Retina (tissue), 1 donor: ENCODE data around the gene TXNDC11.

Experiments used
- DNase-seq: peaks from one replicate; pipeline ENCODE4 v3.0.0-alpha.2; 2016

TXNDC11 gene

GRCh38 chr16:11688520-11688886 is 54.2 kb downstream of the TXNDC11 start:
- no peak for DNase-seq

- no peak for DNase-seq
These were observed 54.8 kb downstream of the TXNDC11 start for GRCh38 chr16:11687601-11688519.

GRCh38 chr16:11686713-11687380 is 55.8 kb downstream of the TXNDC11 start:
- no peak for DNase-seq

DNA sequence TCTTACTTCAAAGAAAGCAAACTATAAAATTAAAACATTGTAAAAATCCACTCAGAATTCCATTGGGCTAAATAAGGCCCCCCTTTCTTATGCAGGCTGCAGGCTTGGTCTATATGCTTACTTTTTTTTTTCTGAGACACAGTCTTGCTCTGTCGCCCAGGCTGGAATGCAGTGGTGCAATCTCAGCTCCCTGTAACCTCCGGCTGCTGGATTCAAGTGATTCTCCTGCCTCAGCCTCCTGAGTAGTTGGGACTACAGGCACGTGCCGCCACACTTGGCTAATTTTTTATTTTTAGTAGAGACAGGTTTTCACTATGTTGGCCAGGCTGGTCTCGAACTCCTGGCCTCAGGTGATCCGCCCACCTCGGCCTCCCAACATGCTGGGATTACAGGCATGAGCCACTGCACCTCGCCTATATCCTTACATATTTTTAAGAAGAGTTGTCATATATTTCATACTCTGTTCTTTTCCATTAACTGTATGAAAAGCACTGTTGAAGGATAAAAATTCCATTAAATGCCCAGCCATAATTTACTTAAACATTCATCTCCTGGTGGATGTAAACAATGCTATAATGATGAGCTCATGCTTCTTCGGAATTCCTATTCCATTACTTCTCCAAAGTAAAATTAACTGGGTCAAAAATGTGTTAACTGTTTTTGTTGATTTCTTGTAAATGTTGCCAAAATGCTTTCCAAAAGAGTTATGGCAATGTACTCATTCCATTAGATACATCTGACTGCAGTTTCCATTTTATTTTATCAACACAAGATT is 56.6 kb downstream of the TXNDC11 start:
- no peak for DNase-seq

- no peak for DNase-seq
These were observed 58.2 kb downstream of the TXNDC11 start for GRCh38 chr16:11684231-11685025.

GRCh38 chr16:11683145-11683544 is 59.5 kb downstream of the TXNDC11 start:
- DNase-seq = no peak

- no peak for DNase-seq
These were observed 60.0 kb downstream of the TXNDC11 start for GRCh38 chr16:11682655-11683096.

- no peak for DNase-seq
These were observed 60.5 kb downstream of the TXNDC11 start for GRCh38 chr16:11681976-11682654.

DNA sequence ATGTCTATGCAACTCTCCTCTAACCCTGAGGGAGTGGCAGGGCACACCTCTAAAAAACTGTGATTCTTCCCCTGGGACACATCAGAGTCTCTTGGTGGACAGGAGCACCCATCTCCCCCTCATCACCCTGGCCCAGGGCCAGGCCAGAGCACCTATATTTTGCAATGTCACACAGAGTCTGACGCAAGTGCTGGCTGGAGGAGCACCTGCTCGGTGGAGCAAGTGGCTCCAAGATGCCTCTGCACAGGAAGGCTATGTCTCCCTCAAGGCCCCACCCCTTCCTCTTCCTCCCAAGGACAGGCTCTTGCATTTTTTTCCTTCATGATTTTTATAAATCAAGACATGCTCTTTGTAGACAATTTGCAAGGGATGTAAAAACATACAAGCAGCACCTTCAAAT is 61.1 kb downstream of the TXNDC11 start:
- DNase-seq = no peak

GRCh38 chr16:11679941-11680911 is 62.4 kb downstream of the TXNDC11 start:
- DNase-seq = no peak

- no peak for DNase-seq
These were observed 63.4 kb downstream of the TXNDC11 start for GRCh38 chr16:11679250-11679649.

DNA sequence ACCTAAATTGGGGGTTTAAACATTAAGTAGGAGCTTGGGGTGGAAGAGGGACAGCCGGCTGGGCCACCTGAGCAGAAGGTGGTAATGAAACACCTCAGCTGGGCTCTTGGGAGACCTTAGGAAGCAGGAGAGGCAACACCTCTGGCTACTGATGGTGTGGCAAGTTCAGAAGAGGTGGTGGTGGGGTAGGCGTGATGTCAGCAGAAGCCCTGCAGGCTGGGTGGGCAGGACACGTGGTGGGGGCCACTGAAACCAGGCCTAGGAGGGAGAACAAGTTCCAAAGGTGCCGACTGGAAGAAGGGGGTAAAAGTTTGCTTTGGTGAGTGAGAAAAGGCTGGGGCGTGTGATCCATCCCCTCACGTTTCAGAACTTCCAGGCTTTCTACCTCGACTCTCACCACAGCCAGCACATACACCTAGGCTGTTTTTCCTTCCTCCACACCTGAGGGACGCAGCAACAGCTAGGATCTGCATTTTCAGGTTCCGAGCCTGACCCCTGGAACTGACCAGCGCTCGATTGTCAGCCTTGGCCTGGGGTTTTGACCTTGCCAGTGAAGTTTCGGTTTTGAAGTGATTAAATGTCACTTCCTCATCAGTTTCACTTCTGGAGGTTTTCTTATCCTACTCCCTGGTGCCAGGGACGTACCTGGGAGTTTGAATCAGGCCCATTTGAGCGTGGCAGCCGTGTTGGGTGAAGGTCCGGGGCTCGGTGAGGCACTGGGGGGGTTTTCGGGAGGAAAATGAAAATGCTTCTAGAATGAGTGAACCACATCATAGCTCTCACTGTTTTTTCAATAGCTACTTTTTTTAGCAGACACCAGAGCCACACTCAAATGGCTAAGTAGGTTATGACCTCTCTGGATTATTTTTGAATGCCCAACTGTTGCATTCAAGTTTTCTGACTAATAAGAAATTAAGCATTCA is 64.4 kb downstream of the TXNDC11 start:
- DNase-seq = no peak

DNA sequence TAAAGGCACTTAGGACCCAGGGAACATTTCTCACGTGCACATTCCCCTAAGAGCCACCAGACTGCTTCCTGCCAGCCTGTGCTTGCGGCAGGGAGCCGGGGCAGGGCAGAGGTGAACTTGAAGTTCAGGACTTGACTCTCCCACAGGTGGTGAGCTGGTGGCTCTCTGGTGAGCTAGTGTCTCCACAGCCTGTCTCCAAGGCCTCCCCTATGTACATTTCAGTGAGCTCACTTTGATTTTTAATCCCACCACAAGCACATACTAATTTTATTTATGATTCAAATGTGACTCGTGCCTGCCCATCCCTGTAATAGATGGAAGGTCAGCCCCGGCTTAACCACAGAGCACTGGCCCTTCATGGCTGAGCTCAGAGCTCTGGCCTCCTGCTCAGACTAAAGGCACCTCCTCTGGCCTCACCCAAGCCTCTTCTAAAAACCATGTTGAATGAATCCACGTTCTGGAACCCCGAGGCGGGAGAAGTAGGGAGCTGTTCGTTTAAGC is 65.2 kb downstream of the TXNDC11 start:
- no peak for DNase-seq

DNA sequence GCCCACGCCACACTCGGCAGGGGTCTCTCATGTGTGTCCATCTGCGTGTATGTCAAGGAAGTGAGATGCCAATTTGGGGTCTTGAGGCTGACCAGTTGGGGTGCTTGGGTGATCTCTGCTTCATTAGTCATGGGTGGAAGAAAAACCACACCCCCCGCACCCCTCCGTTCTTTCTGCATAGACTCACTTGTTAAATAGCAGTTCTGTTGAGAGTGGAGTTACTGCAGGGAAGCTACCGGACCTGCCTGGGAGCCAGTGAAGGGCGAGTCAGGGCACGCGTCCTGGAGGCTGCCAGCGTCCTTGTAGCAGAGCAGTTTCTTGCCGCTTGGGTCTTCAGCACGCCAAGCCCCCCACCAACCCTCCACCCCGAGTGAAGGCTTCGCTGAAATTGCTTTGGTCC is 65.9 kb downstream of the TXNDC11 start:
- no peak for DNase-seq

DNA sequence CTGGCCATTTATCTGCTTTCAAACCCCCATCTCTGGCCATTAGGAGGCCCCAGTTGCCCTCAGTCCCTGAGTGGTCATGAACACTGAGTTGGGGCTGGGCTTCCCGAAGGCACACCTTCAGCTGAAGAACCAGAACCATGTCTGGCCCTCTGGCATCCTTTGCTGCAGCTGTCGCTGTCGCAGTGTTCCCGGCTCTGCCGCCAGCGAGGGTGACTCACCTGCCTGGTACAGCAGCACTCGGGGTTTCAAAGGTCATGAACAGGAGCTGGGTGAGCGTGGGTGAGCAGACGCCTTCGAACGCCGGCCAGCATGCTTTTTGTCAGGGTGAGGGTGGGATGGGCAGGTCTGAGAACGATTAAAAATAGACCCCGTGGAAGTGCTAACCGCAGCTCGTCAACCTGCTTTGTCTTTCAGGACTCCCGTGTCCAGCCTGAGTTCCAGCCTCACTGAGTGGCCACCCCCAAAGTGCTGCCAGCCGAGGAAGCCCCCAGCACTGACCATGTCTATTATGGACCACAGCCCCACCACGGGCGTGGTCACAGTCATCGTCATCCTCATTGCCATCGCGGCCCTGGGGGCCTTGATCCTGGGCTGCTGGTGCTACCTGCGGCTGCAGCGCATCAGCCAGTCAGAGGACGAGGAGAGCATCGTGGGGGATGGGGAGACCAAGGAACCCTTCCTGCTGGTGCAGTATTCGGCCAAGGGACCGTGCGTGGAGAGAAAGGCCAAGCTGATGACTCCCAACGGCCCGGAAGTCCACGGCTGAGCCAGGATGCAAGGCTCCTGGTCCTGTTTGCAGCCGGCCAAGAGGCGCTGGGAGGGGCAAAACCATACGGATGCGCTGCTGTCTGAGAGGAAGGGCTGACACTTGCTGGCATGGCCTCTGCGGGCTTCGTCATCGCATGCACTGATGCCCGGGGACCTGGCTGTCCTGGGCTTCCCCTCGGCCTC is 66.8 kb downstream of the TXNDC11 start:
- no peak for DNase-seq

GRCh38 chr16:11674818-11675560 is 67.7 kb downstream of the TXNDC11 start:
- no peak for DNase-seq
